Activated CD8-positive, alpha-beta memory T cell treated with anti-CD3 and anti-CD28 coated beads for 24 hours (primary cell): Measurements from ENCODE around the gene GJC2.
A peak's percentile ranks its signal among the peaks of the same experiment; 100 is the strongest.

Experiments used
- DNase-seq: peaks from one replicate; pipeline ENCODE4 v3.0.0-alpha.2; 2020

GJC2 gene

DNA sequence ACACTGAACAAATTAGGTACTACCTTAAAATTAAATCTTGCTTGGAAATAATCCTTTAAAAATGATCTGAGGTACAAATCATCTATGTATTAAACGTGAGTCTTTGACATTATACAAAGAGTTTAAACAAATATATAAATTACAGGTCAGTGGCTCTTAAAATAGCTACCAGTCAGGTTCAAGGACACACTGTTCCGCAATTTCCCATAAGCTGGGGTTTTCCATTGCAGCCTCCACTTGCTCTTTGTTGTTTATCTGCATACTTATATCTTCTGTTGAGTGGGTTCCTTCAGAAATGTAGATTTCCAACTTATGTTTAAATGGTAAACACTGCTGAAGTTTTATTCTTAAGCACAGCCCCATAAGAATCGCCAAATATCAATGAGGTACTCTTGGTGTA, 34.9 kb upstream of the GJC2 start:
- DNase-seq: no peak

- no peak for DNase-seq
Measured at GRCh38 chr1:228117335-228117734, 32.4 kb upstream of the GJC2 start.

DNA sequence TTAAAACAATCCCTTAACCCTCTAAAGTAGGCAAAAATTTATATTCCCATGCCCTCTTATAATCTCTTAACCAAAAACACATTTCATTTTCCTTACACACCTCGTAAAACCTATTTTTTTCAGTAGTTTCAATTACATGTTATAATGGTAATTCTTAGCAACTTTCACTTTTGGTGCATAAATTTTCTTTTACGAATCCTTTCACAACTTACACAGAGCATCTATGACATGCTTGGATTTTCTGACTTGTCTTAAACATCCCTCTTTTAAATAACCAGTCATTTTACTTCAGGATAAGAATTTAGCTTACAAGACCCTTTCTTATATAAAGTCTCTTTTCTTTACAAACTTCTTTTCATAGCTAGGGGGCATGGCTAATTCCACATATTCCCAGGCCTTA, 31.7 kb upstream of the GJC2 start:
- DNase-seq: no peak

GRCh38 chr1:228120351-228120750, 29.4 kb upstream of the GJC2 start:
- no peak for DNase-seq

- DNase-seq: no peak
Measured at GRCh38 chr1:228120857-228121489, 28.8 kb upstream of the GJC2 start.

DNA sequence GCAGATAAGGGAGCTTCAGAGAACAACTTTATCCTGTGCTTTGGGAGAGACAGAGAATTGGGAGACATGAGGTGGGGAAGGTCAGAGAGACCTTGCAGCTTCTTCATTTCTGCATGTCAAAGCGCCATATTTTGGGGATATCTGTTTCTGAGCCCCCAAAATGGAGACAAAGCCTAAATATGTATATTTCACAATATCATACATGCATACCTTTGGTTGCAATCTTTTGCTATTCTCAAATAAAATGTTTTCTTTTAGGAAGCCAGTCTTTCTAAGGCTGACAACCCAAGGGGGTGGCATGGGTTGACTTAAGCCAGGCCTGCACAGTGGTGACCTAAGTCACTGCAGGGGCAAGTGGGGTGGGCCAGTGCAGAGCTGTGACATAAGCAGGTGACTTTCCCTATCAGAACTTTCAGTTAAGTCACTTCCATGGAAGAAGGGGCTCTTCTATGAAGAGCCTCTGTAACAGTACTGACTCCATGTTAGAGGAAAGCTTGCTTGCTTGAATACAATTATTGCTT, 26.7 kb upstream of the GJC2 start:
- DNase-seq: no peak

DNA sequence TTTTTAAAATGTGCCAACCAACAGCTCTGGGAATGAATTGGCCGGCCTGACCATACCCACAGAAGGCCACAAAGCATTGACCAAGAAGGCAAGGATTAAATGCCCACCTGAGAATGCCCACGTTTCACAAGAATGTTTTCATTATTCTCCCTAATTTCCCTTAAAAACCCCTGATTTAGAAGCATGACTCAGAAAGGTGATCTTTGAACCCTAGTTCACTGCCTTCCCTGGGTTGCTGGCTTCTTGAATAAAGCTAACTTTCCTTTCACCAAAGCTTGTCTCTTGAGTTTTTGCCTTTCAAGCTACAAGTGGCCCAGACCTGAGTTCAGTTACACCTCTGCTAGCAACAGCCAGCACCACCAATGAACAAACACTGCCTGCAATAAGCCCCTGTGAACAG, 26.2 kb upstream of the GJC2 start:
- no peak for DNase-seq

DNA sequence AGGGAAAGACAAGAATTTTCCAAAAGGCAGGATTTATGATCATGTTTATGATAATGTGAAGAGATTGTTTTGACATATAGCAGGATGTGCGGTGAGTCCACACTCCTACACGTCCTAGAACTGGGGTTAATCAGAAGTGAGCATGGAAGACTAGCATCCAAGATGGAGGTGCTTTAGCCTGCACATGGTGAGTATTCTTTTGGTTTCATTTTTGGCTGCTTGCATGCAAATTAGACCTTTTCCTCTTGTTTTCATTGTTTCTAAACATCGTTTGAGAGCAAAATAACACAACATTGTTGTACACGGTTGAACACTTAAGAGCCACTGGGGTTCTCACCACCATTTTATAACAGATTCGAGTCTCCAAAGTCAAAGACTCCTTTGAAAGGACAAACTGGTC, 24.5 kb upstream of the GJC2 start:
- no peak for DNase-seq

DNA sequence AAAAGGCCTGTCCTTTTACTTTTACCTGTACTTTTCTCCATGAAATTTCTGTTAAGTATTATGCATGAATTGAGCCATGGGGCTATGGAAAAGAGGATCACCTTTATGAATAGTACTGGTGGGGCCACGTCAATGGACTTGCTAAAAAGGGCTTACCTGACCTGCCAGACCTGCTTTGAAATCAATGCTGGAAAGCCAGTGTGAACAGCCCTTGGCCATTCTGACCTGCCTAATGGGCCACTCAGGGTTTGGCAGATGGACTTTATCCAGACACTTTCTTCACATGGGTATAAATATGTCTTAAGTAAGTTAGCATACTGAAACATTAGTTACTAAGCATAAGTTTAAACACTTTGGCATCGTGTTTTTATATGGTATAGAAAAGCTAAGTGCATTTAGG, 18.0 kb upstream of the GJC2 start:
- no peak for DNase-seq

DNA sequence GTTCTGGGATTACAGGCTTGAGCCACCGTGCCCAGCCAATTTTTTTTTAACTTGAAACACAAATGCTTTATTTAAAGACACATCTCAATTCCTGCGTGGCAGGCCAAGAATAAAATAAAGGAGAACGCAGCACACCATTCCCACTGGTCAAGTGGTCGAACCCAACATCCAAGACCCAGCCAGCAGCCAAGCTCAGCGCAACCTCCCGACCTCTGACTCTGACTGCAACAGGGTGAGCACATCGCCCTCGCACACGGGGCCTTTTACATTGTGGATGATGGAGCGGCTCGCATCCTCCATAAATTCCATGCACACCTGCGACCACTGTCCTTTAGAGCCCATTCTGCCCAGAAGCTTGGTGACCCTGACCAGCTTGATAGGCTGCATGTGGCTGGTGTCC, 15.1 kb upstream of the GJC2 start:
- DNase-seq: no peak

DNA sequence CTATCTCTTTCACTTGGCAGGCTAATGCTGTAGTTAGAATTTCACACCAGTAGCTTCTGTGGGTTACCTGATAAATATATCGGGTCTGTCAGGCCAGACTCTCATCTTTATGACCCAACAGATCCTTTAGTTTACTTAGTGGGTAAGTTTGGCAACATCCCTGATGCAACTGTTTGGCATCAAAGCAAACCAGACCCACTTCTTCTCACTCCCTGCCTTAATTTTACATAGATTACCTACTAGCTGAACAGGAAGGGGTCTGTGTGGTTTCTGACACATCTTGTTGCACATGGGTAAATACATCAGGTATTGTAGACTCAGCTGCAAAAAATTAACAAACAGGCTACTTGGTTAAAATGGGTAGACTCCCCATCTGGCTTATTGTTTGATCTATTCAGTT, 12.8 kb upstream of the GJC2 start:
- no peak for DNase-seq

DNA sequence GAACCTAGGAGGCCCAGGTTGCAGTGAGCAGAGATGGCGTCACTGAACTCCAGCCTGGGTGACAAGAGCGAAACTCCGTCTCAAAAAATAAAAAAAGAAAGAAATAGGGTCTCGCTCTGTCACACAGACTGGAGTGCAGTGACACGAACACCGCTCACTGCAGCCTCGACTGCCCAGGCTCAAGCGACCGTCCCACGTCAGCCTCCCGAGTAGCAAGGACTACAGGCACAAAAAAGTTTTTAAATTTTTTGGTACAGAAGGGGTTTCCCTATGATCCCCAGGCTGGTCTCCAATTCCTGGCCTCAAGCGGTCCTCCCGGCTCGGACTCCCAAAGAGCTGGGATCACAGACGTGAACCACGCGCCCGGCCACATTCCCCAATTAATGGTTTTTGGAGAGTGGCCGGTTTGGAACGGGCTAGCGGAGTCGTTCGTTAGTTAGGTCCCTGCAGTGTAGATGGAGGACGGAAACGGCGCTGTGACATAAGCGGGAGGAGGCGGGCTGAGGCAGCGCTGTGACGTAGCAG, 10.3 kb upstream of the GJC2 start:
- no peak for DNase-seq

DNA sequence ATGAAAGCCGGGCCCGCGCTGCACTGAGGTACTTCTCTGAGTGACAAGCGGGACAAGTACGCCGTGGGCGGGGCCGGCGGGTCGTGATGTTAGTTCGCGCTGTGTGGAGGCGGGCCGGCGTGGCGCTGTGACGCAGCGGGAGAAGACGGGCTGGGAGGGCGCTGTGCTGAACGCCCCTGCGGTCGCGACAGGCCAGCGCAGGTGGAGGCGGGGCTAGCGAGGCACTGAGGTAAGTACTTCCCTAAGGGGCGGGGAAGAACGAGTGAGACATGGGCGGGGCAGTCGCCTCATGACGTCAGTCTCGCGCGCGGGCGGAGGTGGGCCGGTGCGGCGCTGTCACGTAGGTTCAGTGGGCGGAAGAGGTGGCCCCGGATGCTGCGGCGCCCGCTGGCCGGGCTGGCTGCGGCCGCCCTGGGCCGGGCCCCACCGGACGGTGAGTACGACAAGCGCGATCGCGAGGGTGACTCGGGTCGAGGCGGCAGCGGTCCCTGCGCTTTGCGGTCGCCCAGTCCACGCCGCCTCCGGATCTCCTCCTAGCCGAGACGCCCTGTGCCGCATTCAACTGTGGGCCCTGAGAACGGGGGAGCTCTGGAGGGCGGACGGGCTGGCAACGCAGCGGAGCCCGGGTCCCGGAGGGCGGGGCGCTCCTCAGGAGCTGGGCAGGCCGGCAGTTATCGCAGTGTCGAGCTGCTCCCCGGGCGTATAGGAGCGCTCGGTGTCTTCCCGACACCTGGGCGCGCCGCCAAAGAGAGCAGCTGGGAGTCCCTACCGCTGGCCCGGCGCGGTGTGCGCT, 9.6 kb upstream of the GJC2 start, which contains the start of gene GUK1:
TSS of gene GUK1 (plus strand) at position 349 of the 793 bp plus-strand sequence. CDS start at position 373, 24 bp downstream.
- DNase-seq: peak; percentile 100

GRCh38 chr1:228140724-228141225, 9.0 kb upstream of the GJC2 start:
- DNase-seq: peak; percentile 73

GRCh38 chr1:228141226-228142044, 8.3 kb upstream of the GJC2 start:
- peak; percentile 69 for DNase-seq

GRCh38 chr1:228142155-228142691, 7.5 kb upstream of the GJC2 start:
- DNase-seq: peak; percentile 56

DNA sequence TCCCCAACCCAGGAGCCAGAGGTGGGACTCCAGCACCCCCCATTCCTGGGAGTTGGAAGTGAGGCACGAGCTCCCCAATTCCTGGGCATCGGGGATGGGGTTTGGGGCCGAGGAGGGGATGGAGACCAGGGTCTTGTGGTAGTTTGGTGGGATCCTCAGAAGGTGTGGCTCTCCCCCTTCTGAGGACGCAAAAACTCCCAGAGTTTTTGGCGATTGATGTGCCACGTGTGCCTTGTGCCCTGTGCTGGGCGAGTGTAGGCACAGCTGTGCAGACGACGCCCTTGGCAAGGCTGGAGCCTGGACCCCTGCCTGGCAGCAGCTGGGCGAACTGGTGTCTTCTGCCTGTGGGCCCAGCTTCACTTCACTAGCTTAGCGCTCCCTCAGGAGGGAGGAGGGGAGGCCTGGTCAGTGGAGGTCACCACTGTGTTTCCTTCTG, 7.0 kb upstream of the GJC2 start:
- peak; percentile 49 for DNase-seq

- no peak for DNase-seq
Measured at GRCh38 chr1:228143480-228144192, 6.1 kb upstream of the GJC2 start.

DNA sequence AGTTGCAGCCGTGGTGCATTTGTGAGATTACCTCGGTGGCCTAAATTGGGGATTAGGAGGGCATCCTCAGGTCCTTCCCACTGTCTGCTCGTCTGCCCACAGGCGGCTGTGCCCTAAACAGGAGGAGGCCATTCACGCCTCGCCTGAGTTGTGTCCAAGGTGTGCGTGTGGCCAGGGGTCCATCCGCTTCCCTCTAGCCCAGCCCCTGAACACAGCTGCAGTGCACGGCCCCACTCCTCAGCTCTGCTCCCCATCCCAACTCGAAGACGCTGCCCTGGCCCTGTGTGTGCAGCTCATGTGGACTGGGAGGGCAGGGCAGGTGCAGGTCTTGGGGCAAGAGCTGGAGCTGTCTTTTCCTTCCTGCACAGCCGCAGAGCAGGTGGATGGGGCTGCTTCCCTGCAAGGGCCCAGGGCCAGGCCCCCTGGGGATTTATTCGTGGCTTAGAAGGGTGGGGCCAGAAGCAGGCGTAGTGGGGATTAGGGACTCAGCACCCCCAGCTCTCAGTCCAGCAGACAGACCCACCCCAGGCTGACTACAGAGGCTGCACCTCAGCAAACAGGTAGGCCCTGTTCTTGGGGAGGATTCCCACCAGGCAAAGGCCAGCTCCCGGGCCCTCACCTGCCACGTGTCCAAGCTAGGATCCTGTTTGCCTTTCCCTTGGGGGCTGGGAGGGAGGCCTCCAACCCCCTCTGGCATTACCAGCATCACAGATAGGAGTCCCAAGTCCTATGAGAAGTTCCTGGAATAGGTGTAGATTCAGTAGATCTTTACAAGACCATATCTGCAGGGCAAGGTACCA, 5.3 kb upstream of the GJC2 start:
- DNase-seq: no peak

- DNase-seq: no peak
Measured at GRCh38 chr1:228144993-228145343, 4.8 kb upstream of the GJC2 start.
